ENCODE results near the gene TSFM. TPM values are rescaled to one million over a fixed set of nuclear protein-coding genes. Genes with fewer than 3 reads are reported as not detected.

Gene TSFM
- total and polyA plus RNA-seq, 2 of the 13 experiments (the other 11 are each of a cell fraction or from before 2014, with no cell fraction given), result 29.8 to 68.3 TPM

- TF ChIP-seq DBP (CRISPR knock-in tag; IDR thresholded peaks at IDR 0.05; ENCODE audit: not compliant biosample characterization) (no peak), ZNF350 (CRISPR knock-in tag; IDR thresholded peaks at IDR 0.05; ENCODE audit: borderline replicate concordance, low read depth) (0 out of 2 replicates have a peak, but pooled peaks have one; percentile 46), SPEN (CRISPR knock-in tag; IDR thresholded peaks at IDR 0.05; ENCODE audit: low read depth) (peak; percentile 59; the same call in 1 of the 2 replicates), ZNF280B (CRISPR knock-in tag; IDR thresholded peaks at IDR 0.05; ENCODE audit: borderline replicate concordance) (0 out of 2 replicates have a peak, but pooled peaks have one; percentile 56), HOXA7 (CRISPR knock-in tag; IDR thresholded peaks at IDR 0.05) (no peak), CBX5 (CRISPR knock-in tag; IDR thresholded peaks at IDR 0.05; ENCODE audit: borderline replicate concordance) (0 out of 2 replicates have a peak, but pooled peaks have one; percentile 20), ZNF430 (CRISPR knock-in tag; IDR thresholded peaks at IDR 0.05) (0 out of 2 replicates have a peak, but pooled peaks have one; percentile 20), ZNF780A (CRISPR knock-in tag; IDR thresholded peaks at IDR 0.05) (no peak), ZFX (CRISPR knock-in tag; IDR thresholded peaks at IDR 0.05; ENCODE audit: low read depth) (peak; percentile 48; the same call in 1 of the 2 replicates), KMT2B (CRISPR knock-in tag; IDR thresholded peaks at IDR 0.05) (0 out of 2 replicates have a peak, but pooled peaks have one; percentile 50), STAG1 (CRISPR knock-in tag; IDR thresholded peaks at IDR 0.05) (peak; percentile 49), ZNF768 (CRISPR knock-in tag; IDR thresholded peaks at IDR 0.05) (peak; percentile 12; the same call in 1 of the 2 replicates), HDAC2 (CRISPR knock-in tag; IDR thresholded peaks at IDR 0.05) (peak; percentile 53; the same call in 1 of the 2 replicates), ZNF574 (CRISPR knock-in tag; IDR thresholded peaks at IDR 0.05) (peak; percentile 76), MBD4 (IDR thresholded peaks at IDR 0.05; ENCODE audit: borderline replicate concordance, low read length) (no peak), TIGD3 (CRISPR knock-in tag; IDR thresholded peaks at IDR 0.05; ENCODE audit: borderline replicate concordance) (no peak), NCOA5 (CRISPR knock-in tag; IDR thresholded peaks at IDR 0.05) (no peak), CBX2 (IDR thresholded peaks at IDR 0.05; ENCODE audit: low read depth, low read length) (no peak), CBX2 (CRISPR knock-in tag; IDR thresholded peaks at IDR 0.05; ENCODE audit: low read depth) (no peak)
- TF ChIP-seq, protein P1, sequence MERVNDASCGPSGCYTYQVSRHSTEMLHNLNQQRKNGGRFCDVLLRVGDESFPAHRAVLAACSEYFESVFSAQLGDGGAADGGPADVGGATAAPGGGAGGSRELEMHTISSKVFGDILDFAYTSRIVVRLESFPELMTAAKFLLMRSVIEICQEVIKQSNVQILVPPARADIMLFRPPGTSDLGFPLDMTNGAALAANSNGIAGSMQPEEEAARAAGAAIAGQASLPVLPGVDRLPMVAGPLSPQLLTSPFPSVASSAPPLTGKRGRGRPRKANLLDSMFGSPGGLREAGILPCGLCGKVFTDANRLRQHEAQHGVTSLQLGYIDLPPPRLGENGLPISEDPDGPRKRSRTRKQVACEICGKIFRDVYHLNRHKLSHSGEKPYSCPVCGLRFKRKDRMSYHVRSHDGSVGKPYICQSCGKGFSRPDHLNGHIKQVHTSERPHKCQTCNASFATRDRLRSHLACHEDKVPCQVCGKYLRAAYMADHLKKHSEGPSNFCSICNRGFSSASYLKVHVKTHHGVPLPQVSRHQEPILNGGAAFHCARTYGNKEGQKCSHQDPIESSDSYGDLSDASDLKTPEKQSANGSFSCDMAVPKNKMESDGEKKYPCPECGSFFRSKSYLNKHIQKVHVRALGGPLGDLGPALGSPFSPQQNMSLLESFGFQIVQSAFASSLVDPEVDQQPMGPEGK (CRISPR knock-in tag; IDR thresholded peaks at IDR 0.05), result 0 out of 2 replicates have a peak, but pooled peaks have one; percentile 13
These were observed 25.9 kb upstream of the TSFM start (continued) for GRCh38 chr12:57756406-57757341.
